ENCODE data around the gene LRRK1.

DNA sequence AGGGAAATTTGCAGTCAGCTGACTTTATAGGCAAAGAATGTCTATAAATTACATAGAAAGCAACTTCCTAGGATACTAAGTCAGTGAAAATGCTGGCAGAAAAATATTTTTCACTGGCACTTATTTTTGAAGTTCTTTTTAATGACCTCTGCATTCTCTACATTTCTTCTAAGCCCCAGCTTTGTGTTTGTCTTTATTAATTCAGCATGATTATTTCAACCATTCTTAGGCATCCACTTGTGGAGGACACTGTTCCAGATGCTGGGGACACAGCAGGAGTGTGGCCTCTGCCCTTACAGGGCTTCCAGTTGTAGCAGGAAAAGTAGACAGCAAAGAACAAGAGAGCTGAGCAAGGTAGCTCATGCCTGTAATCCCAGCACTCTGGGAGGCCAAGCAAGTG lies 15.0 kb downstream of the LRRK1 start:
- TF ChIP-seq, protein P1, sequence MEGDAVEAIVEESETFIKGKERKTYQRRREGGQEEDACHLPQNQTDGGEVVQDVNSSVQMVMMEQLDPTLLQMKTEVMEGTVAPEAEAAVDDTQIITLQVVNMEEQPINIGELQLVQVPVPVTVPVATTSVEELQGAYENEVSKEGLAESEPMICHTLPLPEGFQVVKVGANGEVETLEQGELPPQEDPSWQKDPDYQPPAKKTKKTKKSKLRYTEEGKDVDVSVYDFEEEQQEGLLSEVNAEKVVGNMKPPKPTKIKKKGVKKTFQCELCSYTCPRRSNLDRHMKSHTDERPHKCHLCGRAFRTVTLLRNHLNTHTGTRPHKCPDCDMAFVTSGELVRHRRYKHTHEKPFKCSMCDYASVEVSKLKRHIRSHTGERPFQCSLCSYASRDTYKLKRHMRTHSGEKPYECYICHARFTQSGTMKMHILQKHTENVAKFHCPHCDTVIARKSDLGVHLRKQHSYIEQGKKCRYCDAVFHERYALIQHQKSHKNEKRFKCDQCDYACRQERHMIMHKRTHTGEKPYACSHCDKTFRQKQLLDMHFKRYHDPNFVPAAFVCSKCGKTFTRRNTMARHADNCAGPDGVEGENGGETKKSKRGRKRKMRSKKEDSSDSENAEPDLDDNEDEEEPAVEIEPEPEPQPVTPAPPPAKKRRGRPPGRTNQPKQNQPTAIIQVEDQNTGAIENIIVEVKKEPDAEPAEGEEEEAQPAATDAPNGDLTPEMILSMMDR (IDR thresholded peaks at IDR 0.05), result no peak
- no peak for TF ChIP-seq EP300 (IDR thresholded peaks at IDR 0.05)
